IPS-18a (cell line): Measurements from ENCODE around the gene CST1.
"Not testable (repeated sequence)": the region's sequence is repeated elsewhere in the genome, so short reads cannot be mapped to it uniquely, and the experiment has no call there.

ENCODE experiments used
- H3K27ac ChIP-seq: one replicate; pipeline ENCODE4 v1.5.1; 2013; ENCODE audit warnings: low read length
- H3K27me3 ChIP-seq: one replicate; pipeline ENCODE4 v1.6.1; 2013; ENCODE audit warnings: mild to moderate bottlenecking, low read length; ENCODE audit not compliant: control insufficient read depth, insufficient read depth
- H3K36me3 ChIP-seq: one replicate; pipeline ENCODE4 v1.6.1; 2013; ENCODE audit warnings: low read depth, low read length; ENCODE audit not compliant: control insufficient read depth
- H3K4me1 ChIP-seq: one replicate; pipeline ENCODE4 v1.6.1; 2013; ENCODE audit warnings: low read depth, low read length; ENCODE audit not compliant: control insufficient read depth
- H3K4me3 ChIP-seq: one replicate; pipeline ENCODE4 v1.5.1; 2013; ENCODE audit warnings: low read length
- H3K9ac ChIP-seq: one replicate; pipeline ENCODE4 v1.6.1; 2013; ENCODE audit warnings: mild to moderate bottlenecking, low read length, moderate library complexity
- H3K9me3 ChIP-seq: one replicate; pipeline ENCODE4 v1.6.1; 2013; ENCODE audit warnings: low read depth, low read length; ENCODE audit not compliant: control insufficient read depth

Gene CST1

GRCh38 chr20:23735391-23735790 is 15.3 kb downstream of the CST1 start:
- H3K4me1 ChIP-seq, H3K27me3 ChIP-seq, H3K9me3 ChIP-seq, H3K27ac ChIP-seq, H3K36me3 ChIP-seq, H3K4me3 ChIP-seq, H3K9ac ChIP-seq: not testable (repeated sequence)

DNA sequence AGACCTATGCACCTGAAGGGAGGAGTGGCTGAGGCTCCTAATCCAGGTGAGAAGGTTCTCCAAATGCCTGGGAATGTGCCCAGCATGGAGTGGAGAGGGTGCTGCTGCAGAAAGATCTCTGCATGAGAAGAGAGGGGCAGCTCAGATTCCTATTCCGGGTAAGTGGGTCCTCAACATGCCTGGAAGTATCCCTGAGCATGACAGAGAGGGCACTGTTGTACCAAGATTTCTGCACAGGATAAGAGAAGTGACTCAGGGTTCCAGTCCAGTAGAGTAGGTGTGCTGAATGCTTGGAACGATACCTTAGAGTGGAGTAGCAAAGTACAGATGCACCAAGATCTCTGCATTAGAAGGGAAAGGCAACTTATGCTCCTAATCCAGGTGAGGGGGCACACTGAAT is 15.8 kb downstream of the CST1 start:
- H3K4me3 ChIP-seq, H3K4me1 ChIP-seq, H3K27me3 ChIP-seq, H3K36me3 ChIP-seq, H3K9me3 ChIP-seq, H3K27ac ChIP-seq, H3K9ac ChIP-seq: not testable (repeated sequence)

- not testable (repeated sequence) for H3K27ac ChIP-seq, H3K4me3 ChIP-seq, H3K9me3 ChIP-seq, H3K36me3 ChIP-seq, H3K9ac ChIP-seq, H3K4me1 ChIP-seq, H3K27me3 ChIP-seq
These were observed 16.3 kb downstream of the CST1 start for GRCh38 chr20:23734440-23734839.

GRCh38 chr20:23727016-23727415 is 23.7 kb downstream of the CST1 start:
- Histone ChIP-seq H3K9me3 (no peaks in the 10 kb centered on the region), H3K4me3 (no peak overlapping the region), H3K36me3 (no peaks in the 10 kb centered on the region), H3K27me3 (no peaks in the 10 kb centered on the region), H3K9ac (no peak overlapping the region), H3K27ac (no peak overlapping the region), H3K4me1 (no peaks in the 10 kb centered on the region)

- no peaks in the 10 kb centered on the region for H3K27me3 ChIP-seq
These were observed 25.6 kb downstream of the CST1 start for GRCh38 chr20:23725102-23725501.

GRCh38 chr20:23723659-23724307 is 27.0 kb downstream of the CST1 start:
- H3K36me3 ChIP-seq, H3K4me1 ChIP-seq, H3K4me3 ChIP-seq, H3K9ac ChIP-seq, H3K27me3 ChIP-seq, H3K9me3 ChIP-seq, H3K27ac ChIP-seq: not testable (repeated sequence)

More at GRCh38 chr20:23725102-23725501, 25.6 kb downstream of the CST1 start:
- Histone ChIP-seq H3K4me1 (no peaks in the 10 kb centered on the region), H3K36me3 (no peaks in the 10 kb centered on the region), H3K9me3 (no peaks in the 10 kb centered on the region), H3K9ac (no peak overlapping the region), H3K4me3 (no peak overlapping the region), H3K27ac (no peak overlapping the region)

GRCh38 chr20:23722851-23723250 is 27.9 kb downstream of the CST1 start:
- H3K36me3 ChIP-seq, H3K9me3 ChIP-seq, H3K9ac ChIP-seq, H3K27me3 ChIP-seq, H3K4me3 ChIP-seq, H3K4me1 ChIP-seq, H3K27ac ChIP-seq: not testable (repeated sequence)

DNA sequence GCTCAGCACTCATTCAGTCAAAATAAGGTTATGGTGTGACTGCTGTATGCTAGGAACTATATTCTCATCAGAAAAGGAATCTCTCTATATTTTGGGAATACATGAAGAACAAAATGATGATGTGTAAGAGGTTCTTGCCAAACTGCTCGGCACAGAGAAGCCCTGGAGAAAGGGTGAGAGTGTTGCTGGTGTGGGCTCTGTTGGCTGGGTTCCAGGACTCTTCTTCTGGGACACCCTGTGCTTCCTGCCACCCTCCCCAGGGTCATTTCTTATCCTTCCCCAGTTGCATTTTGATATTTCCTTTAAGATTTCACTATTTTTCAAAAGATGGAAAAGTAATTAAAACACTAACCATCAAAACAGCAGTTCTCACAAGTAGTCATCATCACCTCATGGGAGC is 28.8 kb downstream of the CST1 start:
- H3K9me3 ChIP-seq = no peaks in the 10 kb centered on the region
- no peaks in the 10 kb centered on the region for H3K36me3 ChIP-seq
- no peak overlapping the region for H3K27ac ChIP-seq
- no peaks in the 10 kb centered on the region for H3K27me3 ChIP-seq
- H3K4me3 ChIP-seq = no peak overlapping the region
- no peaks in the 10 kb centered on the region for H3K4me1 ChIP-seq
- no peak overlapping the region for H3K9ac ChIP-seq

- not testable (repeated sequence) for H3K9me3 ChIP-seq
These were observed 31.4 kb downstream of the CST1 start for GRCh38 chr20:23719351-23719750.

GRCh38 chr20:23711778-23712177 is 39.0 kb downstream of the CST1 start:
- not testable (repeated sequence) for H3K9me3 ChIP-seq, H3K36me3 ChIP-seq, H3K9ac ChIP-seq, H3K4me3 ChIP-seq, H3K27ac ChIP-seq, H3K27me3 ChIP-seq, H3K4me1 ChIP-seq

More at GRCh38 chr20:23719351-23719750, 31.4 kb downstream of the CST1 start:
- H3K27me3 ChIP-seq, H3K27ac ChIP-seq, H3K36me3 ChIP-seq, H3K9ac ChIP-seq, H3K4me3 ChIP-seq, H3K4me1 ChIP-seq: not testable (repeated sequence)

- H3K27me3 ChIP-seq = no peaks in the 10 kb centered on the region
- H3K9me3 ChIP-seq = no peaks in the 10 kb centered on the region
- no peaks in the 10 kb centered on the region for H3K36me3 ChIP-seq
- H3K4me3 ChIP-seq = no peak overlapping the region
- H3K4me1 ChIP-seq = no peaks in the 10 kb centered on the region
- H3K9ac ChIP-seq = no peak overlapping the region
- H3K27ac ChIP-seq = no peak overlapping the region
These were observed 40.0 kb downstream of the CST1 start for GRCh38 chr20:23710771-23711170.

DNA sequence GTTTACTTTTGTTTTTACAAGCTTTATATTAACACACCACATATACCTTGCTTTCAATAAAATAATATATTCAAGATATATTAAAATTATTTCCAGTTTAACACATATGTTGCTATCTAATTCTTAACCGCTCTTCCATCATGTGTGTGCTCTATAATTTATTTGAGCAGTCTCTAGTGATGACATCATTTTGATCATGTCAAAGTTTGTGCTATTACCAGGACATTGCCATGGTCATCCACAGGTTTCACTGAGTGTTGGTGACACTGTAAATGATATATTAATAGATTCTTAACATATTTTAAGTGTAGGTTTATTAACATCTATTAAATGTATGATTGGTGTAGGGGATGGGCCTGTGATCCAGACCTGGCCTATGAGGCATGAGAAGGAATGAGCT is 44.8 kb downstream of the CST1 start:
- Histone ChIP-seq H3K27ac (no peak overlapping the region), H3K4me3 (no peak overlapping the region), H3K36me3 (no peaks in the 10 kb centered on the region), H3K9ac (no peak overlapping the region), H3K9me3 (no peaks in the 10 kb centered on the region), H3K27me3 (no peaks in the 10 kb centered on the region), H3K4me1 (no peaks in the 10 kb centered on the region)
